Hepatocyte (in vitro differentiated cells): ENCODE data around the gene NPTX1.

ENCODE experiments used
- CTCF ChIP-seq: fragments of 200-600 bp; sonication (generic); IDR thresholded peaks from 2 replicates; pipeline ENCODE4 v1.5.1; 2016; ENCODE audit warnings: antibody characterized with exemption, mild to moderate bottlenecking; ENCODE audit not compliant: poor library complexity
- EZH2 ChIP-seq: fragments of 200-600 bp; sonication (generic); IDR thresholded peaks from 2 replicates; pipeline ENCODE4 v1.6.1; 2016; ENCODE audit warnings: antibody characterized with exemption, mild to moderate bottlenecking, borderline replicate concordance
- EZH2phosphoT487 ChIP-seq: fragments of 200-600 bp; sonication (generic); IDR thresholded peaks from one replicate; pipeline ENCODE4 v1.6.1; 2018; ENCODE audit warnings: antibody characterized with exemption, mild to moderate bottlenecking, low read depth, moderate library complexity; ENCODE audit not compliant: unreplicated experiment, severe bottlenecking

- TF ChIP-seq CTCF (no peak), EZH2 (no peak), EZH2phosphoT487 (no peak)
Observed at GRCh38 chr17:80446645-80447405, 29.6 kb downstream of the NPTX1 start.
